Mesodermal cell (in vitro differentiated cells): ENCODE data around the gene ATP6V0C.

Experiments
- H3K27ac ChIP-seq: 2 replicates; pipeline ENCODE4 v1.7.0; 2013; ENCODE audit warnings: mild to moderate bottlenecking, low read depth, low read length, moderate library complexity; ENCODE audit not compliant: severe bottlenecking
- H3K36me3 ChIP-seq: 2 replicates; pipeline ENCODE4 v1.7.1; 2013; ENCODE audit warnings: mild to moderate bottlenecking, low read length, moderate library complexity; ENCODE audit not compliant: control insufficient read depth, insufficient read depth
- H3K4me1 ChIP-seq: one replicate; pipeline ENCODE4 v1.7.1; 2013; ENCODE audit warnings: mild to moderate bottlenecking, low read length; ENCODE audit not compliant: insufficient read depth, control insufficient read depth, poor library complexity, severe bottlenecking
- H3K4me3 ChIP-seq: 2 replicates; pipeline ENCODE4 v1.7.0; 2013; ENCODE audit warnings: low read length, control low read depth, mild to moderate bottlenecking; ENCODE audit not compliant: insufficient read depth, poor library complexity, severe bottlenecking; ENCODE audit errors: extremely low read depth
- H3K9me3 ChIP-seq: 2 replicates; pipeline ENCODE4 v1.7.1; 2013; ENCODE audit warnings: mild to moderate bottlenecking, low read length, moderate library complexity; ENCODE audit not compliant: control insufficient read depth
- WGBS, 2 experiments: methylation state at CpG; one replicate each; pipeline ENCODE4 v1.1.5; 2013; ENCODE audit warnings: missing lambda C conversion rate in 2 of 2; ENCODE audit not compliant: insufficient coverage in 2 of 2; 5-methylcytosine and 5-hydroxymethylcytosine counted together

The ATP6V0C gene

GRCh38 chr16:2501946-2502895 lies 11.5 kb upstream of the ATP6V0C start:
- peaks cover 5% of the 10 kb centered on the region for H3K4me1 ChIP-seq
- WGBS, 2 experiments, result 85 to 93% methylated on average over 15 to 16 of the region's 18 CpGs
- no peak overlapping the region for H3K27ac ChIP-seq
- no peaks in the 10 kb centered on the region for H3K36me3 ChIP-seq
- no peaks in the 10 kb centered on the region for H3K9me3 ChIP-seq
- no peak overlapping the region for H3K4me3 ChIP-seq

GRCh38 chr16:2505695-2506094 lies 8.1 kb upstream of the ATP6V0C start:
- no peak overlapping the region for H3K4me3 ChIP-seq
- no peaks in the 10 kb centered on the region for H3K9me3 ChIP-seq
- H3K4me1 ChIP-seq, result peaks cover 5% of the 10 kb centered on the region
- H3K36me3 ChIP-seq, result no peaks in the 10 kb centered on the region
- WGBS, 2 experiments, result 88 to 92% methylated on average over 14 of the region's 14 CpGs
- H3K27ac ChIP-seq, result no peak overlapping the region

GRCh38 chr16:2507052-2507659 lies 6.6 kb upstream of the ATP6V0C start:
- no peak overlapping the region for H3K27ac ChIP-seq
- H3K9me3 ChIP-seq, result no peaks in the 10 kb centered on the region
- H3K36me3 ChIP-seq, result no peaks in the 10 kb centered on the region
- 84 to 85% methylated on average over 13 to 14 of the region's 14 CpGs for WGBS, 2 experiments
- H3K4me3 ChIP-seq, result no peak overlapping the region
- peaks cover 7% of the 10 kb centered on the region for H3K4me1 ChIP-seq

GRCh38 chr16:2507665-2508064 lies 6.1 kb upstream of the ATP6V0C start:
- H3K36me3 ChIP-seq, result no peaks in the 10 kb centered on the region
- no peak overlapping the region for H3K27ac ChIP-seq
- WGBS, 2 experiments, result 94 to 97% methylated on average over 11 of the region's 11 CpGs
- H3K9me3 ChIP-seq, result no peaks in the 10 kb centered on the region
- H3K4me1 ChIP-seq, result peaks cover 7% of the 10 kb centered on the region
- no peak overlapping the region for H3K4me3 ChIP-seq

- no peak overlapping the region for H3K27ac ChIP-seq
- H3K4me1 ChIP-seq, result peaks cover 7% of the 10 kb centered on the region
- H3K9me3 ChIP-seq, result no peaks in the 10 kb centered on the region
- no peak overlapping the region for H3K4me3 ChIP-seq
- WGBS, 2 experiments, result 87 to 92% methylated on average over 18 of the region's 18 CpGs
- H3K36me3 ChIP-seq, result no peaks in the 10 kb centered on the region
Measured at GRCh38 chr16:2508722-2509400, 4.9 kb upstream of the ATP6V0C start.

GRCh38 chr16:2511128-2511800 lies 2.5 kb upstream of the ATP6V0C start:
- H3K9me3 ChIP-seq, result no peaks in the 10 kb centered on the region
- H3K36me3 ChIP-seq, result peaks cover 3% of the 10 kb centered on the region
- H3K27ac ChIP-seq, result no peak overlapping the region
- 58 to 72% methylated on average over 13 to 23 of the region's 24 CpGs for WGBS, 2 experiments
- no peak overlapping the region for H3K4me3 ChIP-seq
- H3K4me1 ChIP-seq, result peaks cover 18% of the 10 kb centered on the region

- H3K4me1 ChIP-seq, result peaks cover 27% of the 10 kb centered on the region
- H3K36me3 ChIP-seq, result peaks cover 3% of the 10 kb centered on the region
- H3K9me3 ChIP-seq, result no peaks in the 10 kb centered on the region
- no peak overlapping the region for H3K4me3 ChIP-seq
- no peak overlapping the region for H3K27ac ChIP-seq
- WGBS, 2 experiments, result 88 to 94% methylated on average over 12 to 17 of the region's 17 CpGs
Measured at GRCh38 chr16:2511996-2512734, 1.6 kb upstream of the ATP6V0C start.

GRCh38 chr16:2512735-2513404 lies 882 bp upstream of the ATP6V0C start:
- peak overlapping the region; percentile 82 for H3K4me3 ChIP-seq
- no peaks in the 10 kb centered on the region for H3K9me3 ChIP-seq
- H3K4me1 ChIP-seq, result peaks cover 30% of the 10 kb centered on the region
- peaks cover 3% of the 10 kb centered on the region for H3K36me3 ChIP-seq
- 46 to 55% methylated on average over 11 to 15 of the region's 15 CpGs for WGBS, 2 experiments
- peak overlapping the region; percentile 97 for H3K27ac ChIP-seq

GRCh38 chr16:2514333-2515179 lies 804 bp downstream of the ATP6V0C start:
- 3 to 4% methylated on average over 23 to 42 of the region's 63 CpGs for WGBS, 2 experiments
- Histone ChIP-seq H3K4me3 (peak overlapping the region; percentile 82), H3K4me1 (peaks cover 39% of the 10 kb centered on the region), H3K36me3 (peaks cover 15% of the 10 kb centered on the region), H3K9me3 (no peaks in the 10 kb centered on the region), H3K27ac (peak overlapping the region; percentile 97)
